Stimulated activated CD8-positive, alpha-beta memory T cell treated with anti-CD3 and anti-CD28 coated beads, Interleukin-12 subunit alpha, Interleukin-12 subunit beta, amount 100 ng/mL, for 1 hour (primary cell): ENCODE measurements around the gene C1QTNF9.
"Not testable (repeated sequence)": the region's sequence is repeated elsewhere in the genome, so short reads cannot be mapped to it uniquely, and the experiment has no call there.

Source experiments
- DNase-seq: peaks from one replicate; pipeline ENCODE4 v3.0.0-alpha.2; 2020; ENCODE audit warnings: low read depth

C1QTNF9 gene

GRCh38 chr13:24362435-24362952 lies 53.1 kb downstream of the C1QTNF9 start:
- no peak for DNase-seq

GRCh38 chr13:24365191-24365590 lies 55.8 kb downstream of the C1QTNF9 start:
- DNase-seq: no peak

- not testable (repeated sequence) for DNase-seq
Observed at GRCh38 chr13:24366315-24366714, 56.9 kb downstream of the C1QTNF9 start.

DNA sequence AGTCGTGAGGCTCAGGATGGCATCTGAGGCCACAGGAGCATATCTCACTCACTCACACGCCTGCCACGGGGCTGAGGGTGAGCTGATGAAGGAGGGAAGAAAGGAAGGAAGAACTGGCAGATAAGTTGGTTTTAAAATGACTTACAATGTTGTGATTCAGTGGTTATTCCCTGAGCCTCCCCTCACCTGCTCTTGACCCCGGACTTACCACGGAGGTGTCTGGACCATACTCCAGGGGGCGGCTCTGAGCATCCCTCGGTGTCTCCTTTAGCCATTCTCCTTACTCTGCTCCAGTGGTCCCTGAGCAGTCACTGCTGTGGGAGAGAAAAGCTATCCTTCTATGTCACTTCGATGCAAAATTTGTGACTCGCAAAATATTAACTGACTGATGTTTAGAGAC lies 61.9 kb downstream of the C1QTNF9 start:
- DNase-seq: not testable (repeated sequence)
